AG09319 (cell line): ENCODE data around the gene ST8SIA1.

Source experiments
- DNase-seq: peaks from one replicate; pipeline ENCODE4 v3.0.0-alpha.2; 2010; ENCODE audit warnings: low read depth; ENCODE audit errors: extremely low read depth
- TF ChIP-seq, protein P1 (sequence below): IDR thresholded peaks from 2 replicates; pipeline ENCODE4 v1.5.1; 2011; ENCODE audit warnings: low read depth, mild to moderate bottlenecking, inconsistent platforms, low read length, moderate library complexity

The ST8SIA1 gene

DNA sequence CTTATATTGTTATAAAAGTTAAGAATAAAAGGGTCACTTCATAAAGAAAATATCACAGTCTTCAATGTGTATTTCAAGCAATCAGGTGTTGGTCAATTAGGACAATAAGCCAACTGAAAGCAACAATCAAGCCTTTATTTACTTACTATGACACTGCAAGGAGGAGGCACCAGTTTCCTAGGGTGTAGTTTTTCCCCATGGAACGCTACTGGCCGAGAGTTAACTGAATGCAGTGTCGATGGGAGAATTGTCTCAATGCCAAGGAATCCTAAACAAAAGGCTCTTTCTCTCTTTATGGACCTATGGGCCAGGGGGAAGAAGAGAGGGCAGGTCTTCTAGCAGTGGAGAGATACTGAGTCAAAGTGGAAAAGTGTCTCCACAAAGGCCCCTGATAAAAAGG lies 146.1 kb downstream of the ST8SIA1 start:
- DNase-seq: no peak
- TF ChIP-seq, protein P1, sequence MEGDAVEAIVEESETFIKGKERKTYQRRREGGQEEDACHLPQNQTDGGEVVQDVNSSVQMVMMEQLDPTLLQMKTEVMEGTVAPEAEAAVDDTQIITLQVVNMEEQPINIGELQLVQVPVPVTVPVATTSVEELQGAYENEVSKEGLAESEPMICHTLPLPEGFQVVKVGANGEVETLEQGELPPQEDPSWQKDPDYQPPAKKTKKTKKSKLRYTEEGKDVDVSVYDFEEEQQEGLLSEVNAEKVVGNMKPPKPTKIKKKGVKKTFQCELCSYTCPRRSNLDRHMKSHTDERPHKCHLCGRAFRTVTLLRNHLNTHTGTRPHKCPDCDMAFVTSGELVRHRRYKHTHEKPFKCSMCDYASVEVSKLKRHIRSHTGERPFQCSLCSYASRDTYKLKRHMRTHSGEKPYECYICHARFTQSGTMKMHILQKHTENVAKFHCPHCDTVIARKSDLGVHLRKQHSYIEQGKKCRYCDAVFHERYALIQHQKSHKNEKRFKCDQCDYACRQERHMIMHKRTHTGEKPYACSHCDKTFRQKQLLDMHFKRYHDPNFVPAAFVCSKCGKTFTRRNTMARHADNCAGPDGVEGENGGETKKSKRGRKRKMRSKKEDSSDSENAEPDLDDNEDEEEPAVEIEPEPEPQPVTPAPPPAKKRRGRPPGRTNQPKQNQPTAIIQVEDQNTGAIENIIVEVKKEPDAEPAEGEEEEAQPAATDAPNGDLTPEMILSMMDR: no peak

DNA sequence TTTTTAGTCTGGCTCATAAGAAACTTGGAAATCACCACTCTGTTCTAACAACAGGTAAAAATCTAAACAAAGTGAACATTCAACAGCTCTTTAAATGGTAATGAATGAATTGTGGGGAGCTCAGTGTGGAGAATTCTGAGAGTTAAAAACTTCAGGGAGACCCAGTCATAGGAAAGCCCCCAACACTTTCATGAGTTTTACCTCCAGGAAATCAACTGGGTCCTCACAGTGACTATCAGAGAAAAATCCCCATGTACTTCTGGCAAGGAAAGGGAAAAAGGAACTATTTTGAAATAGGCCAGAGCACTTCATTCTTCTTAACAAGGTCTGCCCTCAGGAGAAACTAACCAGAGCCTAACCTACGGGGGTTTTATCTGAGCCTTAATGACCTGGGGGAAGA lies 153.8 kb downstream of the ST8SIA1 start:
- TF ChIP-seq, protein P1: no peak
- DNase-seq: no peak

DNA sequence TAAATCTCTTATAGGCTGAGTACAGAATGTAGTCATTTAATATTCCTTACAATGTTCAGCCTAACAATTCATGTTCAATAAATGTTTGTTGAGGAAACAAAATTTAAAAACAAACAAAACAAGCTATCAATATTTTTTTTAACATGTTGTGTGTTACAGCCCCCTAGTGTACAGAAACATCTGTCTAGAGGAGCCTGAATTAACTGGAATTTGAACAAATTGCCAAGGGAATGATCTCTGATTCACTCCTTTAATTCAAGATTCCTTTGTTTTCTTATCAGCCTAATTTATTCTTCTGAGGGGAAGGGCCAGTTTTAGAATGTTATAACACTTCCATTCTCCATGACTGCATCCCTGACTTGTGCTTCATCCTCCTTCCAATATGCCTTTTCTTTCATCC lies 161.3 kb downstream of the ST8SIA1 start:
- no peak for DNase-seq
- TF ChIP-seq, protein P1: peak; percentile 12; the same call in 1 of the 2 replicates

DNA sequence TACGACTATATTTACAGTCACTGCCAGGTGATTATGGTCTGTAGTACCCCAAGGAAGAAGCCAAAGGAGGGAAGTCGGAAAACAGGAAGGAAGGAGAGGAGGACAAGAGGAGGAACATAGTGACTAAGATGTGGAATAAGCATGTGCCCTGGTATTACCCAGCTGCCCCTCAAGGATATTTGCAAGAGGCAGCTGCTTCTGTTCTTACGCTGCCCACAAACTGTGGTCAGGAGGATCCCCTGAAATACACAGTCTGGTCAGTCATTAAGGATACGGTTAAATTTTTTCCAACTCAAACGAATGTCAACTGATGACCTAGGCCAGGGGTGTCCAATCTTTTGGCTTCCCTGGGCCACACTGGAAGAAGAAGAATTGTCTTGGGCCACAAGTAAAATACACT lies 162.0 kb downstream of the ST8SIA1 start:
- DNase-seq: no peak
- TF ChIP-seq, protein P1: no peak

DNA sequence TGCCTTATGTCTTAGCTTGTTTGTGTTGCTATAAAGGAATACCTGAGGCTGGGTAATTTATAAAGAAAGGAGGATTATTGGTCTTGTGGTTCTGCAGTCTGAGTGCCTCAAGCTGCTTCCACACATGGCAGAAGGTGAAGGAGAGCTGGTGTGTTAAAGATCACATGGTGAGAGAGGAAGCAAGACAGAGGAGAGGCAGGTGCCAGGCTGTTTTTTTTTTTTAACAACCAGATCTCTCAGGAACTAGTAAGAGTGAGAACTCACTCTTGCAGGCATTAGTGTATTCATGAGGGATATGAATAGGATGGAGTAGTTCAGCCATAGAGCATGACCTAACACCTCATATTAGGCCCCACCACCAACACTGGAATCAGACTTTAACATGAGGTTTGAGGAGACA lies 165.1 kb downstream of the ST8SIA1 start:
- DNase-seq: no peak
- TF ChIP-seq, protein P1: no peak

DNA sequence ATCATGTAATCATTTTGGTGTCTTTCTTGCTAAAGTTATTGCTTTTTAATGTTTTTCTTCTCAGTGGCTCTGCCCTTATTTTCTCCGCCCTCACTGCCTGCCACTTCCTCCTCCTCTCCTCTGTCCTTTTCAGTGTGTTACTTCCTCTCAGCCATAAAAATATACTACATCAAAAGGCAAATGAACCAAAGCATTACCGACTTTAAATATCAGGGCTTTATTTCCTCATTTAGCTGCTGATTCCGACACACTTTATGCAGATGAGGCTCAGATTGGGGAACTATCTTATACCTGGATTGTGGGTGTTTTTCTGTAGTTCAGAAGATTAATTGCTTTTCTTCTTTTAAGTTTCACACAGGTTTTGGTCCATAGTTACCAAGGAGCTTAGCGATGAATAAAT lies 170.4 kb downstream of the ST8SIA1 start:
- TF ChIP-seq, protein P1: no peak
- no peak for DNase-seq

DNA sequence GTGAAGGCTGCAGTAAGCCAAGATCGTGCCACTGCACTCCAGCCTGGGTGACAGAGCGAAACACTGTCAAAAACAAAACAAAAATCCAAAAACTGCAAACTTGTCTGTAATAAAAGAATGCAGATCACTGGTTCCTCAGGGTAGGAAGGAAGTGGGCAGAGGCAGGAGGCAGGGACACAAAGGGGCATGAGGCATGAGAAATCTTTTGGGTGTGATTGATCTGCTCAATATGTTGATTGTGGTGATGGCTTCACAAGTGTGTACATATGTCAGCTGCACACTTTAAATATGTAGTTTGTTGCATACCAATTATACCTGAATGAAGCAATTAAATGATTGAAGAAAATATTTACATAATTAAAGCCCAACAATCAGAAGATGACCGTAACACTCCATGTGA lies 170.9 kb downstream of the ST8SIA1 start:
- TF ChIP-seq, protein P1: no peak
- DNase-seq: no peak
